ENCODE results near the gene TMEM269. TPM values are rescaled to one million over a fixed set of nuclear protein-coding genes. Genes with fewer than 3 reads are reported as not detected.
A peak's percentile ranks its signal among the peaks of the same experiment; 100 is the strongest.

Gene TMEM269
- total and polyA plus RNA-seq, 3 experiments from 2014 or later, result 0.16 to 0.20 TPM; not detected in 1

GRCh38 chr1:42820813-42821212 lies 36.0 kb downstream of the TMEM269 start:
- POLR2A ChIA-PET, result interaction anchor here (1.4 kb wide), 1 partner anchor 25 kb away, joined by 5 read pairs; the partner anchor contains the start of gene ZNF691
- H3K27me3 ChIP-seq (ENCODE audit: insufficient read depth, low read length, poor library complexity, severe bottlenecking), result no peaks in the 10 kb centered on the region

GRCh38 chr1:42821690-42822089 lies 36.9 kb downstream of the TMEM269 start:
- H3K27me3 Mint-ChIP-seq, result no peaks in the 10 kb centered on the region

More at GRCh38 chr1:42820813-42821212, 36.0 kb downstream of the TMEM269 start:
- peak overlapping the region in 3 of 8 donors; percentile 25 to 83 (median 59) for H3K27ac Mint-ChIP-seq
- no peaks in the 10 kb centered on the region for H3K9me3 Mint-ChIP-seq
- H3K4me1 Mint-ChIP-seq, result peaks cover 16 to 22% (median 19%) of the 10 kb centered on the region in 3 donors
- no peaks in the 10 kb centered on the region for H3K27me3 Mint-ChIP-seq
- Histone ChIP-seq H3K4me1 (ENCODE audit: insufficient read depth, low read length) (peaks cover 8% of the 10 kb centered on the region), H3K4me3 (ENCODE audit: low read length) (no peak overlapping the region), H3K9me3 (ENCODE audit: low read length) (no peaks in the 10 kb centered on the region), H3K27ac (ENCODE audit: low read depth, low read length) (no peak overlapping the region), H3K36me3 (ENCODE audit: insufficient read depth, low read length) (no peaks in the 10 kb centered on the region)
- H3K36me3 Mint-ChIP-seq, result peaks cover 0 to 3% (median 2%) of the 10 kb centered on the region in 3 donors
- DNase-seq, result no peak
- CTCF ChIA-PET, result interaction anchor here (1.8 kb wide), 1 partner anchor 25 kb away, joined by 6 read pairs; the partner anchor contains the start of gene ZNF691
- no peak overlapping the region for H3K4me3 Mint-ChIP-seq

GRCh38 chr1:42822800-42823392 lies 38.1 kb downstream of the TMEM269 start:
- Mint-ChIP-seq H3K36me3 (peaks cover 0 to 3% (median 0%) of the 10 kb centered on the region in 3 donors), H3K4me3 (no peak overlapping the region), H3K27me3 (no peaks in the 10 kb centered on the region), H3K4me1 (peaks cover 4 to 7% (median 5%) of the 10 kb centered on the region in 3 donors), H3K9me3 (no peaks in the 10 kb centered on the region), H3K27ac (no peak overlapping the region)
- Histone ChIP-seq H3K27ac (ENCODE audit: low read depth, low read length) (no peak overlapping the region), H3K27me3 (ENCODE audit: insufficient read depth, low read length, poor library complexity, severe bottlenecking) (no peaks in the 10 kb centered on the region), H3K36me3 (ENCODE audit: insufficient read depth, low read length) (no peaks in the 10 kb centered on the region), H3K9me3 (ENCODE audit: low read length) (no peaks in the 10 kb centered on the region), H3K4me3 (ENCODE audit: low read length) (no peak overlapping the region), H3K4me1 (ENCODE audit: insufficient read depth, low read length) (no peaks in the 10 kb centered on the region)
- CTCF ChIA-PET, result interaction anchor here (0.8 to 1.8 kb wide), 4 partner anchors 22 to 152 kb away, joined by 3 to 4 read pairs (median 3); partner anchors contain the start of gene ZNF691
- DNase-seq, result no peak
- POLR2A ChIA-PET, result interaction anchor here (0.6 kb wide), 1 partner anchor 23 kb away, joined by 4 read pairs; no protein-coding TSS in a partner anchor

More at GRCh38 chr1:42821690-42822089, 36.9 kb downstream of the TMEM269 start:
- Mint-ChIP-seq H3K4me3 (no peak overlapping the region), H3K27ac (no peak overlapping the region), H3K36me3 (peaks cover 0 to 3% (median 0%) of the 10 kb centered on the region in 3 donors), H3K4me1 (peaks cover 8 to 14% (median 10%) of the 10 kb centered on the region in 3 donors), H3K9me3 (no peaks in the 10 kb centered on the region)
- H3K36me3 ChIP-seq (ENCODE audit: insufficient read depth, low read length), result no peaks in the 10 kb centered on the region
- H3K9me3 ChIP-seq (ENCODE audit: low read length), result no peaks in the 10 kb centered on the region
- H3K4me1 ChIP-seq (ENCODE audit: insufficient read depth, low read length), result no peaks in the 10 kb centered on the region
- no peak overlapping the region for H3K4me3 ChIP-seq (ENCODE audit: low read length)
- CTCF ChIA-PET, result interaction anchor here (1.8 kb wide), 1 partner anchor 25 kb away, joined by 6 read pairs; the partner anchor contains the start of gene ZNF691
- H3K27me3 ChIP-seq (ENCODE audit: insufficient read depth, low read length, poor library complexity, severe bottlenecking), result no peaks in the 10 kb centered on the region
- POLR2A ChIA-PET, result interaction anchor here (1.4 kb wide), 1 partner anchor 24 kb away, joined by 5 read pairs; the partner anchor contains the start of gene ZNF691
- DNase-seq, result no peak
- H3K27ac ChIP-seq (ENCODE audit: low read depth, low read length), result no peak overlapping the region

GRCh38 chr1:42824481-42825035 lies 39.8 kb downstream of the TMEM269 start:
- no peak overlapping the region for H3K4me3 ChIP-seq (ENCODE audit: low read length)
- H3K27me3 ChIP-seq (ENCODE audit: insufficient read depth, low read length, poor library complexity, severe bottlenecking), result no peaks in the 10 kb centered on the region
- POLR2A ChIA-PET, result no interaction called here
- H3K9me3 ChIP-seq (ENCODE audit: low read length), result no peaks in the 10 kb centered on the region
- H3K4me3 Mint-ChIP-seq, result no peak overlapping the region
- H3K4me1 ChIP-seq (ENCODE audit: insufficient read depth, low read length), result no peaks in the 10 kb centered on the region
- H3K4me1 Mint-ChIP-seq, result peaks cover 0 to 4% (median 0%) of the 10 kb centered on the region in 3 donors
- CTCF ChIA-PET, result interaction anchor here (0.7 kb wide), 1 partner anchor 496 kb away, joined by 3 read pairs; no protein-coding TSS in a partner anchor
- no peak for DNase-seq
- peak overlapping the region; percentile 68 for H3K27ac ChIP-seq (ENCODE audit: low read depth, low read length)
- no peaks in the 10 kb centered on the region for H3K36me3 ChIP-seq (ENCODE audit: insufficient read depth, low read length)
- peak overlapping the region in 1 of 8 donors; percentile 74 for H3K27ac Mint-ChIP-seq
- H3K36me3 Mint-ChIP-seq, result peaks cover 0 to 3% (median 0%) of the 10 kb centered on the region in 3 donors
- no peaks in the 10 kb centered on the region for H3K9me3 Mint-ChIP-seq
- no peaks in the 10 kb centered on the region for H3K27me3 Mint-ChIP-seq

- Mint-ChIP-seq H3K27ac (peak overlapping the region in 2 of 8 donors; percentile 14 to 74), H3K9me3 (no peaks in the 10 kb centered on the region), H3K4me1 (no peaks in the 10 kb centered on the region), H3K4me3 (no peak overlapping the region), H3K36me3 (peaks cover 0 to 3% (median 1%) of the 10 kb centered on the region in 3 donors), H3K27me3 (no peaks in the 10 kb centered on the region)
- no peak for DNase-seq
- Histone ChIP-seq H3K36me3 (ENCODE audit: insufficient read depth, low read length) (no peaks in the 10 kb centered on the region), H3K9me3 (ENCODE audit: low read length) (no peaks in the 10 kb centered on the region), H3K4me1 (ENCODE audit: insufficient read depth, low read length) (no peaks in the 10 kb centered on the region), H3K27me3 (ENCODE audit: insufficient read depth, low read length, poor library complexity, severe bottlenecking) (no peaks in the 10 kb centered on the region), H3K4me3 (ENCODE audit: low read length) (no peak overlapping the region), H3K27ac (ENCODE audit: low read depth, low read length) (peak overlapping the region; percentile 68)
- ChIA-PET CTCF (no interaction called here), POLR2A (no interaction called here)
Measured at GRCh38 chr1:42825036-42825851, 40.5 kb downstream of the TMEM269 start.

- no peaks in the 10 kb centered on the region for H3K27me3 Mint-ChIP-seq
- Histone ChIP-seq H3K4me3 (ENCODE audit: low read length) (no peak overlapping the region), H3K9me3 (ENCODE audit: low read length) (no peaks in the 10 kb centered on the region), H3K4me1 (ENCODE audit: insufficient read depth, low read length) (no peaks in the 10 kb centered on the region), H3K27ac (ENCODE audit: low read depth, low read length) (no peak overlapping the region), H3K27me3 (ENCODE audit: insufficient read depth, low read length, poor library complexity, severe bottlenecking) (no peaks in the 10 kb centered on the region), H3K36me3 (ENCODE audit: insufficient read depth, low read length) (no peaks in the 10 kb centered on the region)
- no peaks in the 10 kb centered on the region for H3K4me1 Mint-ChIP-seq
- H3K36me3 Mint-ChIP-seq, result peaks cover 4% of the 10 kb centered on the region in 3 donors
- CTCF ChIA-PET, result no interaction called here
- no peak overlapping the region for H3K27ac Mint-ChIP-seq
- DNase-seq, result no peak
- H3K4me3 Mint-ChIP-seq, result no peak overlapping the region
- H3K9me3 Mint-ChIP-seq, result no peaks in the 10 kb centered on the region
- POLR2A ChIA-PET, result no interaction called here
Measured at GRCh38 chr1:42830631-42831030, 45.8 kb downstream of the TMEM269 start.

- H3K9me3 ChIP-seq (ENCODE audit: low read length), result no peaks in the 10 kb centered on the region
- no peaks in the 10 kb centered on the region for H3K9me3 Mint-ChIP-seq
- H3K36me3 ChIP-seq (ENCODE audit: insufficient read depth, low read length), result no peaks in the 10 kb centered on the region
- no peaks in the 10 kb centered on the region for H3K27me3 Mint-ChIP-seq
- no peaks in the 10 kb centered on the region for H3K4me1 Mint-ChIP-seq
- ChIA-PET POLR2A (no interaction called here), CTCF (no interaction called here)
- H3K27ac ChIP-seq (ENCODE audit: low read depth, low read length), result no peak overlapping the region
- no peaks in the 10 kb centered on the region for H3K4me1 ChIP-seq (ENCODE audit: insufficient read depth, low read length)
- H3K4me3 ChIP-seq (ENCODE audit: low read length), result no peak overlapping the region
- no peak for DNase-seq
- H3K27ac Mint-ChIP-seq, result no peak overlapping the region
- peaks cover 4 to 10% (median 4%) of the 10 kb centered on the region in 3 donors for H3K36me3 Mint-ChIP-seq
- no peaks in the 10 kb centered on the region for H3K27me3 ChIP-seq (ENCODE audit: insufficient read depth, low read length, poor library complexity, severe bottlenecking)
- H3K4me3 Mint-ChIP-seq, result no peak overlapping the region
Measured at GRCh38 chr1:42831273-42831672, 46.5 kb downstream of the TMEM269 start.

Measured in CD8-positive, alpha-beta memory T cell (primary cell).